Neuronal stem cell (in vitro differentiated cells): Measurements from ENCODE around the gene RAPGEF2.
"Not testable (repeated sequence)": the region's sequence is repeated elsewhere in the genome, so short reads cannot be mapped to it uniquely, and the experiment has no call there.

Experiments used
- DNase-seq: peaks from one replicate; pipeline ENCODE4 v3.0.0-alpha.2; 2013; ENCODE audit warnings: low spot score
- H2AFZ ChIP-seq: one replicate; pipeline ENCODE4 v1.6.1; 2013; ENCODE audit warnings: mild to moderate bottlenecking, low read length, inconsistent platforms
- H2AK5ac ChIP-seq: 2 replicates; pipeline ENCODE4 v1.6.1; 2013; ENCODE audit warnings: low read depth, mild to moderate bottlenecking, inconsistent platforms, low read length, moderate library complexity, mixed read lengths
- H2BK120ac ChIP-seq: 2 replicates; pipeline ENCODE4 v1.6.1; 2013; ENCODE audit warnings: low read depth, mild to moderate bottlenecking, inconsistent platforms, low read length, moderate library complexity, mixed read lengths
- H2BK12ac ChIP-seq: one replicate; pipeline ENCODE4 v1.6.1; 2013; ENCODE audit warnings: low read length, inconsistent platforms
- H2BK15ac ChIP-seq: 2 replicates; pipeline ENCODE4 v1.6.1; 2013; ENCODE audit warnings: mild to moderate bottlenecking, low read length, inconsistent platforms, mixed read lengths
- H2BK5ac ChIP-seq: one replicate; pipeline ENCODE4 v1.6.1; 2013; ENCODE audit warnings: inconsistent platforms, mild to moderate bottlenecking, low read length, moderate library complexity
- H3K14ac ChIP-seq: one replicate; pipeline ENCODE4 v1.6.1; 2013; ENCODE audit warnings: low read length, inconsistent platforms
- H3K18ac ChIP-seq: 2 replicates; pipeline ENCODE4 v1.6.1; 2013; ENCODE audit warnings: low read length, inconsistent platforms
- H3K23ac ChIP-seq: 2 replicates; pipeline ENCODE4 v1.6.1; 2013; ENCODE audit warnings: low read depth, mild to moderate bottlenecking, mixed read lengths, low read length, inconsistent platforms; ENCODE audit not compliant: poor library complexity
- H3K27ac ChIP-seq: replicated peaks from 3 replicates; pipeline ENCODE4 v1.5.1; 2013; ENCODE audit warnings: low read length, inconsistent platforms
- H3K27me3 ChIP-seq, 3 experiments: 2 replicates each; pipeline ENCODE4 v1.6.1; 2013; ENCODE audit warnings: low read length in 3 of 3, mild to moderate bottlenecking in 2 of 3, inconsistent platforms in 1 of 3, low read depth in 1 of 3, mixed read lengths in 1 of 3, moderate library complexity in 1 of 3; ENCODE audit not compliant: control insufficient read depth in 3 of 3, insufficient read depth in 3 of 3
- H3K36me3 ChIP-seq, 2 donors: replicated peaks in 1 of 2; 2 replicates each; pipeline ENCODE4 v1.6.1; 2013; ENCODE audit warnings: low read length in 2 of 2; ENCODE audit not compliant: control insufficient read depth in 2 of 2, insufficient read depth in 2 of 2
- H3K4ac ChIP-seq: 2 replicates; pipeline ENCODE4 v1.6.1; 2013; ENCODE audit warnings: inconsistent platforms, mild to moderate bottlenecking, low read length, moderate library complexity
- H3K4me1 ChIP-seq, 2 donors: 1 replicate in 1 of 2; 2 replicates in 1 of 2; pipeline ENCODE4 v1.6.1; 2013; ENCODE audit warnings: low read length in 2 of 2, low read depth in 1 of 2; ENCODE audit not compliant: control insufficient read depth in 2 of 2, insufficient read depth in 1 of 2
- H3K4me2 ChIP-seq: one replicate; pipeline ENCODE4 v1.6.1; 2013; ENCODE audit warnings: mild to moderate bottlenecking, low read length, inconsistent platforms; ENCODE audit not compliant: insufficient read depth, poor library complexity, severe bottlenecking
- H3K4me3 ChIP-seq, 2 donors: 2 replicates each; pipeline ENCODE4 v1.5.1; 2013; ENCODE audit warnings: low read length in 2 of 2, mild to moderate bottlenecking in 2 of 2, inconsistent platforms in 1 of 2, moderate library complexity in 1 of 2
- H3K79me1 ChIP-seq: one replicate; pipeline ENCODE4 v1.6.1; 2013; ENCODE audit warnings: low read depth, mild to moderate bottlenecking, inconsistent platforms, low read length, moderate library complexity
- H3K9ac ChIP-seq: one replicate; pipeline ENCODE4 v1.6.1; 2013; ENCODE audit warnings: mild to moderate bottlenecking, low read depth, low read length, inconsistent platforms; ENCODE audit not compliant: poor library complexity
- H3K9me3 ChIP-seq, 2 donors: replicated peaks in 1 of 2; 2 replicates each; pipeline versions ENCODE3 to v1.6.1; 2013; ENCODE audit warnings: low read length in 2 of 2, mild to moderate bottlenecking in 2 of 2, inconsistent platforms in 1 of 2, low read depth in 1 of 2, mixed read lengths in 1 of 2, moderate library complexity in 1 of 2; ENCODE audit not compliant: control insufficient read depth in 2 of 2, insufficient read depth in 1 of 2
- H4K8ac ChIP-seq: one replicate; pipeline ENCODE4 v1.6.1; 2013; ENCODE audit warnings: low read depth, mild to moderate bottlenecking, inconsistent platforms, low read length, moderate library complexity
- H4K91ac ChIP-seq: one replicate; pipeline ENCODE4 v1.6.1; 2013; ENCODE audit warnings: low read length, low read depth, mild to moderate bottlenecking, inconsistent platforms; ENCODE audit not compliant: poor library complexity
- WGBS, 2 donors: extraction: QIAGEN DNeasy Blood & Tissue Kit; methylation state at CpG; one replicate each; pipeline ENCODE4 v1.1.7; 2013; ENCODE audit warnings: missing lambda C conversion rate in 2 of 2, mixed read lengths in 1 of 2; ENCODE audit not compliant: insufficient read length in 2 of 2, insufficient replicate concordance in 1 of 2; ENCODE audit errors: extremely low coverage in 2 of 2; 5-methylcytosine and 5-hydroxymethylcytosine counted together

Gene RAPGEF2

GRCh38 chr4:159161436-159161835 is 58.6 kb downstream of the RAPGEF2 start:
- H3K23ac ChIP-seq, H3K4ac ChIP-seq, H3K36me3 ChIP-seq, H3K79me1 ChIP-seq, H3K14ac ChIP-seq, H2AK5ac ChIP-seq, H3K9ac ChIP-seq, H4K8ac ChIP-seq, H2BK5ac ChIP-seq, H3K9me3 ChIP-seq, DNase-seq, H4K91ac ChIP-seq, H2AFZ ChIP-seq, H3K4me3 ChIP-seq, H3K4me2 ChIP-seq, H2BK12ac ChIP-seq, H3K18ac ChIP-seq, H2BK15ac ChIP-seq, H2BK120ac ChIP-seq, H3K27ac ChIP-seq, H3K27me3 ChIP-seq: not testable (repeated sequence)
- peaks cover 4 to 11% of the 10 kb centered on the region in 2 donors for H3K4me1 ChIP-seq
- no CpG with 5 or more reads among the region's 3 CpGs for WGBS, 2 donors

GRCh38 chr4:159162576-159162975 is 59.7 kb downstream of the RAPGEF2 start:
- no peak overlapping the region for H3K27ac ChIP-seq
- no peaks in the 10 kb centered on the region for H3K27me3 ChIP-seq
- H2BK5ac ChIP-seq = no peak overlapping the region
- H3K14ac ChIP-seq = no peak overlapping the region
- no peak overlapping the region for H3K18ac ChIP-seq
- no peak overlapping the region for H2BK12ac ChIP-seq
- no peak overlapping the region for H2AFZ ChIP-seq
- H3K4ac ChIP-seq = no peak overlapping the region
- no peak overlapping the region for H3K4me3 ChIP-seq
- no peaks in the 10 kb centered on the region for H3K79me1 ChIP-seq
- no peak for DNase-seq
- peaks cover 4% of the 10 kb centered on the region in 2 donors for H3K4me1 ChIP-seq
- no peak overlapping the region for H3K9ac ChIP-seq
- H3K36me3 ChIP-seq = no peaks in the 10 kb centered on the region
- no peak overlapping the region for H3K4me2 ChIP-seq
- no peak overlapping the region for H3K23ac ChIP-seq
- H4K91ac ChIP-seq = no peak overlapping the region
- H3K9me3 ChIP-seq = no peaks in the 10 kb centered on the region
- H2BK120ac ChIP-seq = no peak overlapping the region
- H2AK5ac ChIP-seq = no peak overlapping the region
- no CpG with 5 or more reads among the region's 1 CpG for WGBS, 2 donors
- no peak overlapping the region for H4K8ac ChIP-seq
- H2BK15ac ChIP-seq = no peak overlapping the region

- Histone ChIP-seq H4K91ac (no peak overlapping the region), H3K27me3 (no peaks in the 10 kb centered on the region)
These were observed 60.6 kb downstream of the RAPGEF2 start for GRCh38 chr4:159163521-159163920.

GRCh38 chr4:159169404-159170302 is 66.8 kb downstream of the RAPGEF2 start:
- Histone ChIP-seq H4K8ac (no peak overlapping the region), H2AK5ac (no peak overlapping the region), H3K79me1 (no peaks in the 10 kb centered on the region), H3K14ac (no peak overlapping the region), H3K4me3 (no peak overlapping the region), H4K91ac (no peak overlapping the region), H2BK120ac (no peak overlapping the region), H3K27ac (no peak overlapping the region), H3K23ac (no peak overlapping the region), H3K9me3 (no peaks in the 10 kb centered on the region), H3K4ac (no peak overlapping the region), H3K18ac (no peak overlapping the region), H3K36me3 (no peaks in the 10 kb centered on the region), H3K4me2 (no peak overlapping the region), H2BK12ac (no peak overlapping the region), H3K9ac (no peak overlapping the region), H2AFZ (no peak overlapping the region), H2BK15ac (no peak overlapping the region), H2BK5ac (no peak overlapping the region), H3K4me1 (no peaks in the 10 kb centered on the region), H3K27me3 (no peaks in the 10 kb centered on the region)
- WGBS, 2 donors = no CpG with 5 or more reads among the region's 5 CpGs
- DNase-seq = no peak

More at GRCh38 chr4:159163521-159163920, 60.6 kb downstream of the RAPGEF2 start:
- H2AFZ ChIP-seq = no peak overlapping the region
- no peak overlapping the region for H3K23ac ChIP-seq
- no peak overlapping the region for H2BK5ac ChIP-seq
- H3K36me3 ChIP-seq = no peaks in the 10 kb centered on the region
- no peak overlapping the region for H3K4me3 ChIP-seq
- H3K27ac ChIP-seq = no peak overlapping the region
- no peak overlapping the region for H4K8ac ChIP-seq
- H3K79me1 ChIP-seq = no peaks in the 10 kb centered on the region
- H3K9ac ChIP-seq = no peak overlapping the region
- H3K4me2 ChIP-seq = no peak overlapping the region
- H2BK120ac ChIP-seq = no peak overlapping the region
- no peak overlapping the region for H3K14ac ChIP-seq
- no peak overlapping the region for H3K4ac ChIP-seq
- no peak overlapping the region for H2BK12ac ChIP-seq
- H2AK5ac ChIP-seq = no peak overlapping the region
- no peaks in the 10 kb centered on the region for H3K9me3 ChIP-seq
- peaks cover 2 to 4% of the 10 kb centered on the region in 2 donors for H3K4me1 ChIP-seq
- no peak overlapping the region for H2BK15ac ChIP-seq
- H3K18ac ChIP-seq = no peak overlapping the region
- no peak for DNase-seq
